ENCODE measurements around the gene GALNT1. TPM values are rescaled to one million over a fixed set of nuclear protein-coding genes. Genes with fewer than 3 reads are reported as not detected.

GALNT1 gene
- total and polyA plus RNA-seq, 9 of the 15 experiments (the other 6 are each of a cell fraction or from before 2014, with no cell fraction given): 14.4 to 54.1 (median 36.6) TPM

DNA sequence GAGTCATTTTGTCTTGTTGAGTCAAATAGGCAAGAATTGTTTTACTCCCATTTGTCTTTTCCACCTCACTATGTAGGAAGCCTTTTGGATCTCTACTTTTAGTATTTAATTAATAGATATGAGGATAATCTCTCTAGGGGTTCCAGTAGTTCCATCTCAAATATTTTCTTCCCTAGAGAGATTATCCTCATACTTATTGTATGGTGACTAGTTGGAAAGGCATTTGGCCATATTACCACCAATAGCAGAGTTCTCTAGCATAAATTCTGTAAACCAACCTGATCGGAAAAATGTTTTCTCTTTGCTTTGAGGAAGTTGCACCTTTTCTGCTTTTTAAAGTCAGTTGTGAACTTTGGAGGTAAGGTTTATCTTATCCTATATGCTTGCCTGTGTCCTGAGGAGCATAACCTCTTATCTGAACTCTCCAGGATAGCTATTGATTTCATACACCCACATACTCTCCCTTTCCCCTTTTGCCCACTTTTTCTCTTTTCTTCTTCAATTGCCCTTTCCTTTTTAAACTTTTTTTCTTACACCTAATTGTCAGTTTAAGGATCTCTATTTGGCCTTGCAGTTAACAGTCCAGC lies 100.8 kb downstream of the GALNT1 start (continued):
- peak; percentile 58 for TF ChIP-seq FOXM1 (IDR thresholded peaks at IDR 0.05; ENCODE audit: low read depth)
- TF ChIP-seq FOXM1 (CRISPR knock-in tag; IDR thresholded peaks at IDR 0.05; ENCODE audit: low read depth): no peak
- peak; percentile 66 for TF ChIP-seq SOX6 (IDR thresholded peaks at IDR 0.05)
- TF ChIP-seq HDAC1 (IDR thresholded peaks at IDR 0.05): peak in 1 of 2 experiments; percentile 66; a peak in 2 of 4 replicates
- no peak for TF ChIP-seq ZKSCAN1 (IDR thresholded peaks at IDR 0.05; ENCODE audit: low read depth, low read length)
- TF ChIP-seq RCOR1 (IDR thresholded peaks at IDR 0.05; ENCODE audit: borderline replicate concordance in 1 of 2, low read depth in 2 of 2, low read length in 2 of 2): peak in 1 of 2 experiments; percentile 68; a peak in 1 of 4 replicates
- TF ChIP-seq JUND (IDR thresholded peaks at IDR 0.05; ENCODE audit: borderline replicate concordance, low read depth, low read length): peak; percentile 20; the same call in 1 of the 2 replicates
- no peak; the same call in 2 of the 3 replicates for TF ChIP-seq JUND (tag; IDR thresholded peaks at IDR 0.05; ENCODE audit: borderline replicate concordance, low read depth, low read length)
- TF ChIP-seq ZNF589 (CRISPR knock-in tag; IDR thresholded peaks at IDR 0.05; ENCODE audit: low read depth): no peak
- TF ChIP-seq STAT6 (CRISPR knock-in tag; IDR thresholded peaks at IDR 0.05): no peak
- TF ChIP-seq SMARCA4 (IDR thresholded peaks at IDR 0.05): peak; percentile 93
- peak; percentile 55; the same call in 1 of the 2 replicates for TF ChIP-seq DMBX1 (CRISPR knock-in tag; IDR thresholded peaks at IDR 0.05; ENCODE audit: borderline replicate concordance)
- peak; percentile 93 for TF ChIP-seq EGR1 (conservative IDR thresholded peaks at IDR 0.05)
- TF ChIP-seq, protein P1, sequence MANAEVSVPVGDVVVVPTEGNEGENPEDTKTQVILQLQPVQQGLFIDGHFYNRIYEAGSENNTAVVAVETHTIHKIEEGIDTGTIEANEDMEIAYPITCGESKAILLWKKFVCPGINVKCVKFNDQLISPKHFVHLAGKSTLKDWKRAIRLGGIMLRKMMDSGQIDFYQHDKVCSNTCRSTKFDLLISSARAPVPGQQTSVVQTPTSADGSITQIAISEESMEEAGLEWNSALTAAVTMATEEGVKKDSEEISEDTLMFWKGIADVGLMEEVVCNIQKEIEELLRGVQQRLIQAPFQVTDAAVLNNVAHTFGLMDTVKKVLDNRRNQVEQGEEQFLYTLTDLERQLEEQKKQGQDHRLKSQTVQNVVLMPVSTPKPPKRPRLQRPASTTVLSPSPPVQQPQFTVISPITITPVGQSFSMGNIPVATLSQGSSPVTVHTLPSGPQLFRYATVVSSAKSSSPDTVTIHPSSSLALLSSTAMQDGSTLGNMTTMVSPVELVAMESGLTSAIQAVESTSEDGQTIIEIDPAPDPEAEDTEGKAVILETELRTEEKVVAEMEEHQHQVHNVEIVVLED (CRISPR knock-in tag; IDR thresholded peaks at IDR 0.05): no peak
- peak; percentile 90 for TF ChIP-seq NCOR1 (IDR thresholded peaks at IDR 0.05)
- TF ChIP-seq TBL1XR1 (IDR thresholded peaks at IDR 0.05; ENCODE audit: low read length in 2 of 2): peak in 1 of 2 experiments; percentile 73; a peak in 1 of 4 replicates
- no peak for TF ChIP-seq GABPB2 (CRISPR knock-in tag; conservative IDR thresholded peaks at IDR 0.05)
- TF ChIP-seq CGGBP1 (CRISPR knock-in tag; IDR thresholded peaks at IDR 0.05): no peak
- TF ChIP-seq EP300 (IDR thresholded peaks at IDR 0.05; ENCODE audit: low read length): peak; percentile 89
- no peak for TF ChIP-seq ZNF134 (CRISPR knock-in tag; conservative IDR thresholded peaks at IDR 0.05)
- TF ChIP-seq SMARCC2 (IDR thresholded peaks at IDR 0.05; ENCODE audit: low read depth): peak; percentile 68
- TF ChIP-seq, protein P2, sequence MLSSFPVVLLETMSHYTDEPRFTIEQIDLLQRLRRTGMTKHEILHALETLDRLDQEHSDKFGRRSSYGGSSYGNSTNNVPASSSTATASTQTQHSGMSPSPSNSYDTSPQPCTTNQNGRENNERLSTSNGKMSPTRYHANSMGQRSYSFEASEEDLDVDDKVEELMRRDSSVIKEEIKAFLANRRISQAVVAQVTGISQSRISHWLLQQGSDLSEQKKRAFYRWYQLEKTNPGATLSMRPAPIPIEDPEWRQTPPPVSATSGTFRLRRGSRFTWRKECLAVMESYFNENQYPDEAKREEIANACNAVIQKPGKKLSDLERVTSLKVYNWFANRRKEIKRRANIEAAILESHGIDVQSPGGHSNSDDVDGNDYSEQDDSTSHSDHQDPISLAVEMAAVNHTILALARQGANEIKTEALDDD (IDR thresholded peaks at IDR 0.05): peak; percentile 61
- 0 out of 2 replicates have a peak, but pooled peaks have one; percentile 16 for TF ChIP-seq MBD2 (IDR thresholded peaks at IDR 0.05; ENCODE audit: borderline replicate concordance, low read depth)
- TF ChIP-seq SMARCE1 (IDR thresholded peaks at IDR 0.05): peak; percentile 91

All from K562 (cell line).